Retinal pigment epithelial cell (primary cell): Measurements from ENCODE around the gene LMAN1L.

Experiments
- DNase-seq: peaks from one replicate; pipeline ENCODE4 v3.0.0-alpha.2; 2010; ENCODE audit warnings: low read depth
- H3K4me3 ChIP-seq: 2 replicates; pipeline ENCODE4 v1.5.1; 2011; ENCODE audit warnings: mild to moderate bottlenecking, low read length, control low read depth, moderate library complexity
- TF ChIP-seq, protein P1 (sequence below): conservative IDR thresholded peaks from 2 replicates; pipeline ENCODE4 v1.5.1; 2011; ENCODE audit warnings: low read depth, low read length, control low read depth, inconsistent platforms

Gene LMAN1L

DNA sequence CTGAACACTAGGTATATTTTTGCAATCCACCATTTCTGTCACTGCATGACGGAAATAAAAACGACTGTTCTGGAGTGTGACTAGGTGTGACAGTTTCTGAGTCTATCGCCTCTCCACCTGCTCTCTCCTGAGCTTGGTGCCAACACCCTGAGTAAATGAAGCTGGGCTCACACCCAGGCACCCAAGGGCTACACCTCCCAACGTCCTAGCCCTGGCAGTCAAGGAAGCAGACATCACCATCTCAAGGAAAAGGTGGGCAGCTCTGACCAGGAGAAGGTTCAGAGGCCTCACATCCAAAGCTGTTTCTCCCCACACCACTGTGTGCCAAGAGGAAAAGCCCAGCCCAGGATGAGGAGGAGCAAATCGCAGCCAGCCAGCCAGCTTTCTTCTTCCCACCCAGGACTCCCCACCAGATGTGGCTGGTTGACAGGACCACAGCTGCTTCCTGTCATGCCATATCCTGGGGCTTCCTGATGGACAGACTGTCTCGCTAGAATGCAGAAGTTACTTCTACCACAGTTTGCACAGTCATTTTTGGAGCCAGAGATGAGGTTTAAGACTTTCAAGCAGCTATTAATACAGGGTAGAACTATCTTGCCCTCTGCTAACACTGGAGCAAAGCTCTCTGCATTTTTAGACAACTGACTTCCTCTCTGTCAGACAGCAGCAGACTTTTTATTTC is 57.2 kb downstream of the LMAN1L start:
- no peak for DNase-seq
- TF ChIP-seq, protein P1, sequence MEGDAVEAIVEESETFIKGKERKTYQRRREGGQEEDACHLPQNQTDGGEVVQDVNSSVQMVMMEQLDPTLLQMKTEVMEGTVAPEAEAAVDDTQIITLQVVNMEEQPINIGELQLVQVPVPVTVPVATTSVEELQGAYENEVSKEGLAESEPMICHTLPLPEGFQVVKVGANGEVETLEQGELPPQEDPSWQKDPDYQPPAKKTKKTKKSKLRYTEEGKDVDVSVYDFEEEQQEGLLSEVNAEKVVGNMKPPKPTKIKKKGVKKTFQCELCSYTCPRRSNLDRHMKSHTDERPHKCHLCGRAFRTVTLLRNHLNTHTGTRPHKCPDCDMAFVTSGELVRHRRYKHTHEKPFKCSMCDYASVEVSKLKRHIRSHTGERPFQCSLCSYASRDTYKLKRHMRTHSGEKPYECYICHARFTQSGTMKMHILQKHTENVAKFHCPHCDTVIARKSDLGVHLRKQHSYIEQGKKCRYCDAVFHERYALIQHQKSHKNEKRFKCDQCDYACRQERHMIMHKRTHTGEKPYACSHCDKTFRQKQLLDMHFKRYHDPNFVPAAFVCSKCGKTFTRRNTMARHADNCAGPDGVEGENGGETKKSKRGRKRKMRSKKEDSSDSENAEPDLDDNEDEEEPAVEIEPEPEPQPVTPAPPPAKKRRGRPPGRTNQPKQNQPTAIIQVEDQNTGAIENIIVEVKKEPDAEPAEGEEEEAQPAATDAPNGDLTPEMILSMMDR: no peak
- no peak overlapping the region for H3K4me3 ChIP-seq

DNA sequence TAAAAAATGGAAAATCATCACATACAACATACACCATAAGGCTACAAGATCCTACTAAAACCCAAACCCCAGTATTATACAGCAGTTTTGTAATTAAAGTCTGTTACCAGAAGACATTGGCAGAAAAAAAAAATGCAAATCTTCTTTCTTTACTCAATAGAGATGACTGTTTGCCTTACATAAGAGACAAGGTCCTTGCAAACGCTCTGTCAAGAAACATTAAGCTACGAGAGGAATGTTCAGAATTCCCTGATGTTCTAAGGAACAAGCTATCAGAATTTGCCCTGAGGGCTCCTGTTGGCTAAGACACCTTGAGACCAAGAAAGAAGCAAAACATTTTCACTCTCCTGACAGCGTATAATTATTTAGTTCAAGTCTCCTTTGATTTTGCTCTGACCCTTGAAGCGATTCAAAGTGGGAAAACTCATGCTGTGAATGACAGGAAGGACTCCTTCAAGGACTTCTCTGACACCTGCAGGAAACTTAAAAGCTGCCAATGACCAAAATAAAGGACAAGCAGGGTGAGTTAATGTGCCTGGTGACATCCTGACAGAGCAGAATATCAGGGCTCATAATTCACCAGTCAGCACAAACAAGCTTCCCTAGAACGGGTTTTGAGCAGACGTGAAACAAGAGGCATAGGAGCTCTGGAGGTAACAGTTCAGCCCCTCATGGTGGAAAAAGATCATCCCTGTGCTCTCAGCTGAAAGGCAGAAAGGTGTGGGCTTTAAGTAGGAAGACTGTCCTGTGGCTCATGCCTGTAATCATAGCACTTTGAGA is 58.0 kb downstream of the LMAN1L start:
- TF ChIP-seq, protein P1: no peak
- no peak overlapping the region for H3K4me3 ChIP-seq
- DNase-seq: no peak

DNA sequence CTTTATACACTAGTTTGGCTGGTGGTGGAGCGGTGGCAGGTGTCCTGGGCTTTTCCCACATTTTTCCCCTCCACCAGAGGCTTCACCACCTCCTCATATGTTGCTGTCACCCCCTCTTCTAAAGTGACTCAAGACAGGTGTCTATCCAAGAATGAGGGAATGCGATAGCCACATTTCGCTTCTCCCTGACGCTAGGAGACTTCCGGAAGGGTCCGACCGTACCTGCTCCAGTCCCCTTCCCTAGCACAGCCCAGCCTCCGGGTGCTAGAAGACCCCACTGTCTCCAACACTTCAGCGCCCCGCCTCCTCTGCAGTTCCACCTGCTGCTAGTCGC is 60.0 kb downstream of the LMAN1L start:
- TF ChIP-seq, protein P1: no peak
- DNase-seq: no peak
- H3K4me3 ChIP-seq: peak overlapping the region; percentile 88

DNA sequence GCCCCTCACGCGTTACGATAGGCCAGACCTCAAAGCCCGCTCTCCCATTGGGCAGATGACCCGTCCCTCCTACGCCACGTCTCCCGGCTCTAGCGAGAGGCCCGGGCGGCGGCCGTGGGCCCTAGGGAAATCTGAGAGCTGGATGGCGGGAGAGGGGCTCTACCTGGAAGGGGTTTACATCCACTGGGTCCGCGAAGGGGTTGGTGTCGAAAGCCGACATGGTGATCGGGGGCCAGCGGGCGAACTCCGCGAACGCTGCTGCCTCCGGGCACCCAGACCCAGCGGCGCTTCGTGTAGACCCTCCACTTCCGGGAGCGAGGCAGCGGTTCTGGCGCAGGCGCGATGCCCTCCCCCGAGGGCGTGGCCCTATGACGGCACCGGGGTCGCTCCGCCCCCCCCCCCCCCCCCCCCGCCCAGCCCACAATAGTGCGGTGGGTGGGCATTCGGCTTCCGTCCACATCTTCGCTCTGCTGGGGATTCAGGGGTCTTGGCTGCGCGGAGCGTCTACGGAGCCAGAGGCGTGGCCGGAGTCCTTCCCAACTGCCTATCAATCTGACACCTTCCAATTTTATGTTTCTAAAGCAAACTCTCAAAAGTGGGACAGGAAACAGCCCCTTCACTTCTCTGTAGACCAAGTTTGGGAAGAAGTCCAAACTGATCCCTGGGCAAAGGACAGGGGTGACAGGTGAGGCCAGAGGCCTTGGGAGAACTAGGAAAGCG is 60.6 kb downstream of the LMAN1L start, which contains the start of gene SCAMP2:
Gene SCAMP2 (minus strand): TSS at position 330 of the 720 bp plus-strand sequence. CDS start 110 bp downstream, at position 220.
- H3K4me3 ChIP-seq: peak within 1 kb of the TSS; percentile 88
- TF ChIP-seq, protein P1: no peak
- peak; percentile 81 for DNase-seq

DNA sequence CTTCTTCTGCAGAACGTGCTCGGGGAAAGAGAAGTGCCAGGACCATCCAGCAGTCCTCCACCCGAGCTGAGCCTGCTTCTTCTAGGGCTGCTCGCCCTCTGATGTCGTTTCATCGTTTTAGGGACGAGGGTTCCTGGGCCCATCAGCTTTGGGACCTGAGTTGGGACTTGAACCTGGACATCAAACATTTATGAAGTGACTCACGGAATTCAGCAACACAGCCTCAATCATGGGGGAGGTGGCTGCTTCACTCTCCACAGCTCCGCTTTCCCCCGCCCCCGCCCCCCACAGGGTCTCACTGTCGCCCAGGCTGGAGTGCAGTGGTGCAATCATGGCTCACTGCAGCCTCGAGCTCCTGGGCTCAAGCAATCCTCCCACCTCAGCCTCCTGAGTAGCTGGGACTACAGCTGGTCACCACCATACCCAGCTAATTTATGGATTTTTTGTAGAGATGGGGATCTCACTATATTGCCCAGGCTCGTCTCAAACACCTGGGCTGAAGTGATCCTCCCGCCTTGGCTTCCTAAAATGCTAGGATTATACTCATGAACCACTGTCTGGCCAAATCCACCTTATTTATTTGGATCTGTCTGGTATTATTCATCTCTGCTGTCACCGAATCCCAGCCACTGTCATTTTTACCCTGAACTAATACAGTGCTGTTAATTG is 61.3 kb downstream of the LMAN1L start:
- DNase-seq: no peak
- H3K4me3 ChIP-seq: peak overlapping the region; percentile 88
- TF ChIP-seq, protein P1: no peak
